Activated CD4-positive, alpha-beta memory T cell treated with anti-CD3 and anti-CD28 coated beads, Interleukin-2, amount 10 ng/mL, durations not matched to agents 7 days and 5 days (primary cell): ENCODE measurements around the gene OASL. TPM values are rescaled to one million over a fixed set of nuclear protein-coding genes. Genes with fewer than 3 reads are reported as not detected.

ENCODE experiments used
- CTCF ChIA-PET: fragments of 350-600 bp; sonication (Branson Sonifier 250); formaldehyde crosslinking; loops from one replicate; lab custom pipeline; 2021; ENCODE audit warnings: antibody characterized with exemption, inconsistent platforms; lab: Charles Lee
- POLR2A ChIA-PET: fragments of 350-600 bp; sonication (Branson Sonifier 250); formaldehyde crosslinking; loops from one replicate; lab custom pipeline; 2021; ENCODE audit warnings: antibody characterized with exemption; lab: Charles Lee
- DNase-seq: peaks from one replicate; pipeline ENCODE4 v3.0.0-alpha.2; 2020
- H3K27ac Mint-ChIP-seq: one replicate; pipeline ENCODE4 v1.8.0; 2021; ENCODE audit warnings: mild to moderate bottlenecking, mixed read lengths
- H3K27me3 Mint-ChIP-seq: one replicate; pipeline ENCODE4 v1.8.0; 2021; ENCODE audit warnings: mixed read lengths
- H3K36me3 Mint-ChIP-seq: one replicate; pipeline ENCODE4 v1.8.0; 2021; ENCODE audit warnings: low read depth, mixed read lengths
- H3K4me1 Mint-ChIP-seq: one replicate; pipeline ENCODE4 v1.8.0; 2021; ENCODE audit warnings: mixed read lengths
- H3K4me3 Mint-ChIP-seq: one replicate; pipeline ENCODE4 v1.8.0; 2021; ENCODE audit warnings: mild to moderate bottlenecking, mixed read lengths
- H3K9me3 Mint-ChIP-seq: one replicate; pipeline ENCODE4 v1.8.0; 2021; ENCODE audit warnings: mixed read lengths
- total RNA-seq, 2 experiments: library from RNA; stranded (reverse); gene quantifications; one replicate each; pipeline ENCODE4 v1.2.3, GENCODE V29; 2021

The OASL gene
- total RNA-seq, 2 experiments from 2014 or later: 104 to 107 TPM

- ChIA-PET POLR2A (interaction anchor here (1.5 kb wide), 1 partner anchor 22 kb away, joined by 3 read pairs; no protein-coding TSS in a partner anchor), CTCF (interaction anchor here (1.1 kb wide), 1 partner anchor 13 kb away, joined by 4 read pairs; no protein-coding TSS in a partner anchor)
- no peaks in the 10 kb centered on the region for H3K4me1 Mint-ChIP-seq
- peaks cover 18% of the 10 kb centered on the region for H3K27me3 Mint-ChIP-seq
- no peak overlapping the region for H3K27ac Mint-ChIP-seq
- no peak for DNase-seq
- no peak overlapping the region for H3K4me3 Mint-ChIP-seq
- no peaks in the 10 kb centered on the region for H3K9me3 Mint-ChIP-seq
- no peaks in the 10 kb centered on the region for H3K36me3 Mint-ChIP-seq
Observed at GRCh38 chr12:120993496-120993895, 45.5 kb downstream of the OASL start.

- no peak for DNase-seq
- H3K36me3 Mint-ChIP-seq: no peaks in the 10 kb centered on the region
- ChIA-PET CTCF (interaction anchor here (1.1 to 1.5 kb wide), 3 partner anchors 14 to 344 kb away, joined by 4 to 5 read pairs (median 4); no protein-coding TSS in a partner anchor), POLR2A (interaction anchor here (1.5 kb wide), 1 partner anchor 21 kb away, joined by 3 read pairs; no protein-coding TSS in a partner anchor)
- no peak overlapping the region for H3K4me3 Mint-ChIP-seq
- H3K9me3 Mint-ChIP-seq: no peaks in the 10 kb centered on the region
- H3K27ac Mint-ChIP-seq: no peak overlapping the region
- H3K4me1 Mint-ChIP-seq: no peaks in the 10 kb centered on the region
- peaks cover 18% of the 10 kb centered on the region for H3K27me3 Mint-ChIP-seq
Observed at GRCh38 chr12:120992989-120993388, 46.1 kb downstream of the OASL start.

- no peaks in the 10 kb centered on the region for H3K4me1 Mint-ChIP-seq
- ChIA-PET CTCF (interaction anchor here (1.4 to 1.6 kb wide), 3 partner anchors 13 to 343 kb away, joined by 4 to 5 read pairs (median 4); no protein-coding TSS in a partner anchor), POLR2A (interaction anchor here (1.5 kb wide), 1 partner anchor 20 kb away, joined by 3 read pairs; no protein-coding TSS in a partner anchor)
- H3K9me3 Mint-ChIP-seq: no peaks in the 10 kb centered on the region
- H3K4me3 Mint-ChIP-seq: no peak overlapping the region
- no peaks in the 10 kb centered on the region for H3K36me3 Mint-ChIP-seq
- no peak overlapping the region for H3K27ac Mint-ChIP-seq
- no peak for DNase-seq
- H3K27me3 Mint-ChIP-seq: peaks cover 18% of the 10 kb centered on the region
Observed at GRCh38 chr12:120991965-120992364, 47.1 kb downstream of the OASL start.

- Mint-ChIP-seq H3K27ac (no peak overlapping the region), H3K27me3 (peaks cover 18% of the 10 kb centered on the region), H3K4me1 (no peaks in the 10 kb centered on the region), H3K9me3 (no peaks in the 10 kb centered on the region), H3K36me3 (no peaks in the 10 kb centered on the region), H3K4me3 (no peak overlapping the region)
- ChIA-PET POLR2A (no interaction called here), CTCF (interaction anchor here (1.6 kb wide), 1 partner anchor 15 kb away, joined by 4 read pairs; no protein-coding TSS in a partner anchor)
- no peak for DNase-seq
Observed at GRCh38 chr12:120990487-120991055, 48.5 kb downstream of the OASL start.

- H3K4me1 Mint-ChIP-seq: no peaks in the 10 kb centered on the region
- no peak overlapping the region for H3K27ac Mint-ChIP-seq
- H3K4me3 Mint-ChIP-seq: no peak overlapping the region
- ChIA-PET CTCF (interaction anchor here (1.1 kb wide), 1 partner anchor 18 kb away, joined by 3 read pairs; no protein-coding TSS in a partner anchor), POLR2A (no interaction called here)
- DNase-seq: no peak
- peaks cover 11% of the 10 kb centered on the region for H3K27me3 Mint-ChIP-seq
- H3K9me3 Mint-ChIP-seq: no peaks in the 10 kb centered on the region
- no peaks in the 10 kb centered on the region for H3K36me3 Mint-ChIP-seq
Observed at GRCh38 chr12:120989687-120990086, 49.4 kb downstream of the OASL start.

GRCh38 chr12:120988658-120989057, 50.4 kb downstream of the OASL start:
- H3K36me3 Mint-ChIP-seq: no peaks in the 10 kb centered on the region
- no peak overlapping the region for H3K4me3 Mint-ChIP-seq
- no peak for DNase-seq
- ChIA-PET POLR2A (no interaction called here), CTCF (interaction anchor here (0.6 kb wide), 1 partner anchor 14 kb away, joined by 4 read pairs; no protein-coding TSS in a partner anchor)
- no peaks in the 10 kb centered on the region for H3K9me3 Mint-ChIP-seq
- no peaks in the 10 kb centered on the region for H3K4me1 Mint-ChIP-seq
- no peak overlapping the region for H3K27ac Mint-ChIP-seq
- peaks cover 8% of the 10 kb centered on the region for H3K27me3 Mint-ChIP-seq

GRCh38 chr12:120988234-120988633, 50.8 kb downstream of the OASL start:
- no peak for DNase-seq
- Mint-ChIP-seq H3K27me3 (peaks cover 8% of the 10 kb centered on the region), H3K4me1 (no peaks in the 10 kb centered on the region), H3K4me3 (no peak overlapping the region), H3K9me3 (no peaks in the 10 kb centered on the region), H3K36me3 (no peaks in the 10 kb centered on the region), H3K27ac (no peak overlapping the region)
- POLR2A ChIA-PET: no interaction called here
- CTCF ChIA-PET: no interaction called here

GRCh38 chr12:120984351-120984898, 54.6 kb downstream of the OASL start:
- Mint-ChIP-seq H3K4me3 (no peak overlapping the region), H3K27ac (no peak overlapping the region), H3K36me3 (no peaks in the 10 kb centered on the region), H3K4me1 (peaks cover 3% of the 10 kb centered on the region), H3K27me3 (peaks cover under 1% of the 10 kb centered on the region), H3K9me3 (no peaks in the 10 kb centered on the region)
- ChIA-PET CTCF (interaction anchor here (1.0 to 2.0 kb wide), 3 partner anchors 12 to 21 kb away, joined by 4 to 7 read pairs (median 5); no protein-coding TSS in a partner anchor), POLR2A (no interaction called here)
- no peak for DNase-seq

GRCh38 chr12:120983759-120984158, 55.3 kb downstream of the OASL start:
- H3K4me3 Mint-ChIP-seq: no peak overlapping the region
- CTCF ChIA-PET: interaction anchor here (0.7 to 2.0 kb wide), 3 partner anchors 12 to 134 kb away, joined by 3 to 7 read pairs (median 4); no protein-coding TSS in a partner anchor
- DNase-seq: no peak
- peaks cover 3% of the 10 kb centered on the region for H3K4me1 Mint-ChIP-seq
- POLR2A ChIA-PET: no interaction called here
- H3K36me3 Mint-ChIP-seq: no peaks in the 10 kb centered on the region
- H3K9me3 Mint-ChIP-seq: no peaks in the 10 kb centered on the region
- no peak overlapping the region for H3K27ac Mint-ChIP-seq
- no peaks in the 10 kb centered on the region for H3K27me3 Mint-ChIP-seq

- ChIA-PET CTCF (interaction anchor here (2.0 kb wide), 1 partner anchor 11 kb away, joined by 7 read pairs; no protein-coding TSS in a partner anchor), POLR2A (interaction anchor here (0.8 kb wide), 1 partner anchor 11 kb away, joined by 3 read pairs; no protein-coding TSS in a partner anchor)
- Mint-ChIP-seq H3K27ac (no peak overlapping the region), H3K4me1 (peaks cover 3% of the 10 kb centered on the region), H3K9me3 (no peaks in the 10 kb centered on the region), H3K27me3 (no peaks in the 10 kb centered on the region), H3K4me3 (no peak overlapping the region), H3K36me3 (no peaks in the 10 kb centered on the region)
- no peak for DNase-seq
Observed at GRCh38 chr12:120982659-120983058, 56.4 kb downstream of the OASL start.

GRCh38 chr12:120981407-120981941, 57.6 kb downstream of the OASL start:
- POLR2A ChIA-PET: no interaction called here
- CTCF ChIA-PET: interaction anchor here (2.2 kb wide), 1 partner anchor 10 kb away, joined by 9 read pairs; no protein-coding TSS in a partner anchor
- Mint-ChIP-seq H3K4me1 (peaks cover 3% of the 10 kb centered on the region), H3K36me3 (no peaks in the 10 kb centered on the region), H3K9me3 (no peaks in the 10 kb centered on the region), H3K27ac (no peak overlapping the region), H3K4me3 (no peak overlapping the region), H3K27me3 (no peaks in the 10 kb centered on the region)
- no peak for DNase-seq

- POLR2A ChIA-PET: no interaction called here
- Mint-ChIP-seq H3K27me3 (no peaks in the 10 kb centered on the region), H3K36me3 (no peaks in the 10 kb centered on the region), H3K9me3 (no peaks in the 10 kb centered on the region), H3K4me3 (no peak overlapping the region), H3K27ac (no peak overlapping the region), H3K4me1 (peaks cover 3% of the 10 kb centered on the region)
- no peak for DNase-seq
- CTCF ChIA-PET: interaction anchor here (2.2 kb wide), 1 partner anchor 9 kb away, joined by 9 read pairs; no protein-coding TSS in a partner anchor
Observed at GRCh38 chr12:120980800-120981368, 58.2 kb downstream of the OASL start.
